Vagina (tissue), 2 donors: ENCODE data around the gene CCDC88C.

Experiments
- CTCF ChIP-seq, 3 experiments: fragments of 450-650 bp in 2 of 3; fragments of 200-600 bp in 1 of 3; sonication (generic) in 1 of 3; IDR thresholded peaks; one replicate each; pipeline ENCODE4 v1.5.1; 2017 to 2019; ENCODE audit warnings: antibody characterized with exemption in 3 of 3, mild to moderate bottlenecking in 2 of 3, moderate library complexity in 2 of 3
- POLR2A ChIP-seq, 2 donors: fragments of 450-650 bp; IDR thresholded peaks; one replicate each; pipeline ENCODE4 v1.6.1; 2017; ENCODE audit warnings: antibody characterized with exemption in 2 of 2, mild to moderate bottlenecking in 2 of 2, moderate library complexity in 2 of 2

- TF ChIP-seq CTCF (IDR thresholded peaks at IDR 0.05) = no peak
- no peak for TF ChIP-seq POLR2A (IDR thresholded peaks at IDR 0.05)
Measured at GRCh38 chr14:91379579-91379932, 38.1 kb downstream of the CCDC88C start.
